ENCODE data around the gene SBNO1.
A peak's percentile ranks its signal among the peaks of the same experiment; 100 is the strongest.
"Not testable (repeated sequence)": the region's sequence is repeated elsewhere in the genome, so short reads cannot be mapped to it uniquely, and the experiment has no call there.

SBNO1 gene

GRCh38 chr12:123388177-123388950 is 23.7 kb upstream of the SBNO1 start:
- peak; percentile 78 for DNase-seq

GRCh38 chr12:123387508-123388176 is 23.0 kb upstream of the SBNO1 start:
- DNase-seq: peak; percentile 30

GRCh38 chr12:123385536-123385935 is 20.9 kb upstream of the SBNO1 start:
- DNase-seq: not testable (repeated sequence)

- DNase-seq: no peak
These were observed 20.3 kb upstream of the SBNO1 start for GRCh38 chr12:123384994-123385376.

- DNase-seq: no peak
These were observed 19.8 kb upstream of the SBNO1 start for GRCh38 chr12:123384318-123384993.

GRCh38 chr12:123382684-123383083 is 18.0 kb upstream of the SBNO1 start:
- DNase-seq: no peak

- DNase-seq: no peak
These were observed 14.7 kb upstream of the SBNO1 start for GRCh38 chr12:123379391-123379790.

- DNase-seq: not testable (repeated sequence)
These were observed 7.8 kb upstream of the SBNO1 start for GRCh38 chr12:123372415-123372814.

- DNase-seq: not testable (repeated sequence)
These were observed 7.2 kb upstream of the SBNO1 start for GRCh38 chr12:123371667-123372368.

- no peak for DNase-seq
These were observed 4.6 kb upstream of the SBNO1 start for GRCh38 chr12:123369229-123369628.

- DNase-seq: not testable (repeated sequence)
These were observed 3.8 kb upstream of the SBNO1 start for GRCh38 chr12:123368431-123368830.

- no peak for DNase-seq
These were observed 2.9 kb upstream of the SBNO1 start for GRCh38 chr12:123367511-123367910.

- DNase-seq: peak; percentile 99
These were observed 624 bp upstream of the SBNO1 start for GRCh38 chr12:123365025-123365917.

- peak; percentile 32 for DNase-seq
These were observed 711 bp downstream of the SBNO1 start for GRCh38 chr12:123363740-123364531.

GRCh38 chr12:123363390-123363739 is 1.3 kb downstream of the SBNO1 start:
- peak; percentile 42 for DNase-seq

GRCh38 chr12:123358035-123358434 is 6.6 kb downstream of the SBNO1 start:
- no peak for DNase-seq

- no peak for DNase-seq
These were observed 8.4 kb downstream of the SBNO1 start for GRCh38 chr12:123356159-123356670.

GRCh38 chr12:123354600-123354999 is 10.0 kb downstream of the SBNO1 start:
- DNase-seq: no peak

- no peak for DNase-seq
These were observed 13.3 kb downstream of the SBNO1 start for GRCh38 chr12:123351349-123351748.

- DNase-seq: peak; percentile 65
These were observed 17.7 kb downstream of the SBNO1 start for GRCh38 chr12:123346946-123347345.

GRCh38 chr12:123344086-123344485 is 20.6 kb downstream of the SBNO1 start:
- DNase-seq: no peak
